NCI-H2107 treated with DMSO at 0.1 percent for 48 hours (cell line): Measurements from ENCODE around the gene AKT3.

Experiments used
- DNase-seq: peaks from one replicate; lab custom pipeline; 2025; ENCODE audit not compliant: unreplicated experiment; lab: John Stamatoyannopoulos, UW

AKT3 gene

GRCh38 chr1:243733670-243734307, 116.3 kb downstream of the AKT3 start:
- DNase-seq: no peak

DNA sequence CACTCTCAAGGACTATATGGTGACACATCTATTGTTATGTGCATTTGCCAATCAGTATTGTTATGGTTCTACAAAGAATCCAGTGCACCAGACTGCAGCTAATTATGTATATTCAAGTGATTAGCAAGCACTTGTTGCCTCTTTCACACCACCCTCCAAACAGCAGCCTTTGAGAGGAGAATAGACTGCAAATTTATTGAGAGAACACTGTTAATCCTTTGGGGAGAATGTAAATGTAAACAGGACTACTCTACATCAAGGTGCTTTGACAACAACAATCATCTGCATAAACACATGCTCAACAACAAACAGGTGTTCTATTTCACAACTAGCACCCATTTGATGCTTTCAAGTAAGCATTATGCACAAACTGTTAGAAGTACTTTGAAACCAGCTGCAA, 117.4 kb downstream of the AKT3 start:
- DNase-seq: peak; percentile 97

GRCh38 chr1:243731974-243732625, 117.9 kb downstream of the AKT3 start:
- peak; percentile 85 for DNase-seq

GRCh38 chr1:243731301-243731891, 118.6 kb downstream of the AKT3 start:
- DNase-seq: peak; percentile 89

DNA sequence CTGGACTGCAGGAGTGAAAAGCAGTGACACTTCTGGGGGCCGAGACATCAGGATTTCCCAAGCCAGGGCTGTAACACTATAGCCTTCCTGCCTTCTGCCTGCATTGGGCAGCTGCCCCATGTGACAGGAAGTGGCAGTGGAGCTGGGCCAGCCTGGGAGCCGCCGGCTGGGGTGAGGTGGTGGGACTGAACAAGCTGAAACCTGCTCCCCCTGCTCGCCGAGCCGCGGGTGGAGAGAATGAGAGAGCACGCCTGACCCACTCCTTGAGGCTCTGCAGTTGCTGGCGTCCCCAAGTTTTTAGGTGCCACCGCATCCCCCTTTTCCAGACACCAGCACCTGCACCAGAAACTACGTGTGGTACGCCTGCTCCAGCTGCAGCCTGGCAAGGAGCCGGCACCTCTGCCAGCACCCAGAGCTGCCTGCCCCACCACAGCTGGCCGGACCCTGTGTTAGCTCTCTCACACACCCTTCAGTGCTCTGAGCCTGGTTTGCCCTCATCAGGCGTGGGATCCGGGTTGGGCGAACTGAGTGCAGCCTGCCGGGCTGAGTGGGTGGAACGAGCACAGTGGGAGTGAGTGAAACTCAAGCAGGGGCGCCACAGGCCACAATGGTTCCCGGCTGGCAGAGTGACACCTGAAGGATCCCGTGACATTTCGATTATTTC, 119.4 kb downstream of the AKT3 start:
- peak; percentile 82 for DNase-seq

DNA sequence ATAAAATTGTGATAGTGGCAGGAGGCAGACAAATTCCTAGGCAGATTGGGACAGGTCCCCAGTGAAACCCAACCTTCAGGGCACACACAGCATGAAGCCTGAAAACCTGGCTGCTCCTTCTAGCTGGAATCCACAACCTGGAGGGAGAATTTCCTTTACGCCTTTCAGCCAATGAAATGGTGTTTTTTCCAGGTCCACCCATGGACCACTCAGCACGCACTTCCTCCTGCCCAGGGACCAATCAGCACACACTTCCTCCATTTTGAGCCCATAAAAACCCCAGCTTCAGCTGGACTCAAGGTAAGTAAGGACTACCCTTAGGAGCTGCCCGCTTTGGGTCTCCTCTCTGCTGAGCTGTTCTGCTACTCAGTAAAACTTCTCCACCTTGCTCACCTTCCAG, 120.1 kb downstream of the AKT3 start:
- no peak for DNase-seq

DNA sequence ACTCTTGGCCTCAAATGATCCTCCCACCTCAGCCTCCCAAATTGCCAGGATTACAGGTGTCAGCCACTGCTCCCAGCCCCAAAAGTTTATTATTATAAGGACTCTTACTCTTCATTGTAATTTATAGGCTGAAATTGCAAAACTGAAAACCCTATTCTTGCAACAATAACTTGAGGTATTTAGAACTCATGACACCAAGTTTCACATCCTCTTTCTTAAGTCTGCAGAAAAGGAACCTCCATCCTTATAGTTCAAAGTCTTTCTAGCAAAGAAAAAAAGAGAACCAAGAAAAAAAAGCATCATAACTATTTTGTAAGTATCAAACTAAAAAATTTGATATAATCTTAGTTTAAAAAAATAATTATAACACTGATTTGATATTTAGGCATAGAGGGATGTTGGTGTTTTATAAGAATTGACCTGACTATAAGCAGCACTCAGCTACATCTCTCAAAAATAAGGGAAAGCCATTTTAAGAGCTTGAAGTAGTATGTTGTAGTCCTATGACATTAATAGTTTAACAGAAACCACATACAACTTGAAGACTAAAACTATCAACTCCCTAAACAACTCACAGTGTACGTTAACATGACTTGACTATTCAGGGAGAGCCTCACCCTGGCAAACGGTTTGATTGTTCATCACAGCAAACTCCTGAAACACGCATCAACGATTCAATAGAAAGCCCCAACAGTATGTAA, 122.4 kb downstream of the AKT3 start:
- no peak for DNase-seq

DNA sequence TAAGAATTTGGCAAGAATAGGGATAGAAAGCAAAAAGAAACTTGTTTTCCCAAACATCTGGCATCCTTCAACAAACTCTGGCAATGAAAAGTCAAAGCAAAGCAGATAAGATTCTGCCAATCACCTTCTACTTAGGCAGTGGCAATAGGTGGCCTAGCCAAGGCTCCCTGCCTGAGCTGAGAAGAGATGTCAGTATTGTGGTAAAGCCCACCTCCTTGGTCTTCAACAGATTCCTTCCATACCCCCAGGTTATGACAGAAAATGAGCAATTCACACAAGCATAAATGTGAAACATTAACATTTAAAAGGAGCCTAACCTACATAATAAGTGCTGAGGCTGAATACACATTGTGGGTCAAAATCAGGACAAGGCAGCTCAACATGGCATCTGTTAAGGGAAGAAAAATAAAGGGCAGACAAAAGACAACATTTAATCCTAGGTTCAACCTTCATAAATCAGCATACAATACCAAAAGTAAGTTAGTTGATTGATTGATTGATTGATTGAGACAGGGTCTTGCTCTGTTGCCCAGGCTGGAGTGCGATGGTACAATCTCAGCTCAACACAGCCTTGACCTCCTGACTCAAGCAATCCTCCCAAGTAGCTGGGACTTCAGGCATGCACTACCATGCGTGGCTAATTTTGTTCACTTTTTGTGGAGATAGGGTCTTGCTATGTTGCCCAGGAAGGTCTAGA, 123.1 kb downstream of the AKT3 start:
- DNase-seq: no peak

DNA sequence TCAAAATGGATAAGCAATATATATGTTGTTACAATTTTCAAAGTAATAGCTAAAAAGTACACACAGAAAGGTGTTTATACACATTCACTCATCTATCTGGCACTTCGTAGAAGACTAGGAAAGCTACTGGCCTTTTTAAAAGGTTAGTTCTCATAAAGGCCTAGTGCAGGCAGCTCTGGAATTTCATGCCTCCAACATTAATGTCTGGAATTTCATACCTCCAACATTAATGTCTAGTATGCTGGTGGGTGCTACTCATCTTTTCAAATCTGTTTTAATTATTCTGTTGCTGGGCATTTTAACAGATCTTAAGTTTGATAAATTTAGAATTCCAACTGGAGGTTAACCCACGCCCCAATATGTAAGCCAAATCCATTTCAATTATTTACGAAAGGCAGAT, 124.2 kb downstream of the AKT3 start:
- no peak for DNase-seq

DNA sequence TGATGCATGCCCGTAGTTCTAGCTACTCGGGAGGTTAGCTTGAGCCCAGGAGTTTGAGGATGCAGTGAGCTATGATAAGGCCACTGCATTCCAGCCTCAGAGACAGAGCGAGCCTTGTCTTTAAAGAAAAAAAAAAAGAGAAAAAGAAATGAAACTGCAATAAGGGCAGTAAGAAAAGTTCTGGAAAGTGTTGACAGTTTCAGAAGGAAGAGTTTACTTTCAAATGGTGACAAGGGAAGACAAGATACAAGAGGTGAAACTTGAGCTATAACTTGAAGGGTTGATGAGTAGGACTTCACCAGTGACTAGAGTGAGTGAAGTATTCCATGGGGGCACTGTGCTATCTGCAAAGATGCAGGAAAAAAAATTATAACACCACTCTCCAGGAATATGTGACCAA, 125.0 kb downstream of the AKT3 start:
- no peak for DNase-seq

GRCh38 chr1:243723458-243724043, 126.5 kb downstream of the AKT3 start:
- no peak for DNase-seq

DNA sequence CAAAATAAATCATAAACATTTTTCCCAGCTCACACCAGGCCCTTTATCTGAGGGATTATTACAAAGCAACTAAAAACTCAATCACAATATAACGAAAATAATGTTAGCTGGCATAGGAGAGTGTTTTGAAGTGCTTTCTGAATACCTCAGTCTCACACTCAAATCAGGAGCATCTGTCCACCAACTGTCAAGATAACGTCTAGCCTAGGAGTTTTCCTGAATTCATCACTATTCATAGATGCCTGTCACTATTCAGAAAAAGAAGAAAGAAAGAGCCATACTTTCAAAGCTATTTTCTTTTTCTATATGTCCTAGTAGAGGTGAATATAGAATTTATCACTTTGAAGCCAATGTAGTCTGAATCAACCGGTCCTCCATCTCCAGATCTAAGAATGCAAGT, 127.0 kb downstream of the AKT3 start:
- no peak for DNase-seq

- DNase-seq: no peak
Observed at GRCh38 chr1:243719476-243719875, 130.6 kb downstream of the AKT3 start.

- no peak for DNase-seq
Observed at GRCh38 chr1:243718893-243719292, 131.2 kb downstream of the AKT3 start.

DNA sequence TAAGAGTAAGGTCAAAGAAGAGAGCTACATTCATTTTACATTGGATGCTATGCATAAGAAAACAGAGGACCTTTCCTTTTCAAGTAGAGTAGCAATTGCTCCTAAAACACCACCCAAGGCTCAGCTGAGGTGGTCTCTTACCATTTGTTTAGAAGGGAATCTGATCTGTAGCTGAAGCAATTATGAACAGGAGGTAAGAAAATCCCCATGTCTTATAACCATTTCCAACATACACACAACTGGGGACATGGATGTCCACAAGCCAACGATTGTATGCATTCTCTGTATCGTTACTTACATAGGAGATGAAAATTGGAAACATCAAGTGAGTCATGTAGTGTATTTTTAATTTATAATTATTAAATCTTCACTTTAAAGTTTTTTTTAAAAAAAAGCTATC, 132.0 kb downstream of the AKT3 start:
- DNase-seq: no peak

GRCh38 chr1:243716906-243717305, 133.1 kb downstream of the AKT3 start:
- DNase-seq: no peak

DNA sequence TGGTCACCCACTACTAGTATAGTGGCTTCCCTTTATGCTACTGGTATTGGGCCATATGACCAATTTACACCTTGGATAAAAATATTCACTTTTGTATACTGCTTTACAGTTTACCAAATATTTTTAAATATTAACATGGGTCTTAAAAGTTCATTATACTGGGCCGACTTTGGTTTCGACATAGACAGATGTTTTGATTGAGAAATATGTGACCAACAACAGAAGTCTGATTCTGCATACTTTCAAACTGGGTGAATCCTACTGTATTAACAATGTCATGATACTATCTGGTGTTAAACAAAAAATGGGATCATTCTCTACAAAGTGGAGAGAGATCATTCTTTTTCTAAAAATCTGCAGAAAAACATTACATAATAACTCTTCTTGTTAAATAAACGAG, 134.8 kb downstream of the AKT3 start:
- no peak for DNase-seq

DNA sequence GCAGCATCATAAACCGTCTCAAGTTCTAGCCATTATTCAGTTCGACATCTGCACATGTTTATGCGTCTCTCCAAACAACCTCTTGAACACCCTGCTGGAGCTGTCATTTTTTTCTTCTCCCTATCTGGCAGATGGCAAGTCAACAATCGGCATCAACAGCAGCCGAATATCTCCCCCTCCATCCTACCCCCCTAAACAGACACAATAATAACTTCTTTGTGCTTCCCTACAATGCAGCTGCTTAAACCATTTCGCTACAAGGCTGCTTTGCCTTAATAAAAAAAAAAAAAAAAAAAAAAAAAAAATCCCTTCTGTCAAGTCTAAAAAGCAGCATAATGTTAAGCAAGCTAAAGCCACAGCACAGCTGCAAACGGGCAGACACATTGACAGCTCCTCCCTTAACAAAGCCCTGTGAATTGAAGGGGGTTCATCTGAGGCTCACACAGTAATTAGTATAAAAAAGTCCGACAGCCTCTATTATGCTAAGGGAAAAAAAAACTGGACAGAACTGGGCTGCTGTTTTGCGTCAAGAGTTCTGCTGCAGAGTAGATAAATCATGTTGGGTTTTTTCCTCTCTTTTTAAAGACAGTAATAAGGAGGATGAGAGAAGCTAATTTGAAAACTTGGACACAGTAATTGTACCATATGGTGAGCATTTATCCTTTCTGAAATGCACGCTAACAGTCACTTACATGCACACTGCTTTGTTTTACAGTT, 136.4 kb downstream of the AKT3 start:
- DNase-seq: peak; percentile 99

GRCh38 chr1:243712941-243713340, 137.1 kb downstream of the AKT3 start:
- DNase-seq: peak; percentile 97

DNA sequence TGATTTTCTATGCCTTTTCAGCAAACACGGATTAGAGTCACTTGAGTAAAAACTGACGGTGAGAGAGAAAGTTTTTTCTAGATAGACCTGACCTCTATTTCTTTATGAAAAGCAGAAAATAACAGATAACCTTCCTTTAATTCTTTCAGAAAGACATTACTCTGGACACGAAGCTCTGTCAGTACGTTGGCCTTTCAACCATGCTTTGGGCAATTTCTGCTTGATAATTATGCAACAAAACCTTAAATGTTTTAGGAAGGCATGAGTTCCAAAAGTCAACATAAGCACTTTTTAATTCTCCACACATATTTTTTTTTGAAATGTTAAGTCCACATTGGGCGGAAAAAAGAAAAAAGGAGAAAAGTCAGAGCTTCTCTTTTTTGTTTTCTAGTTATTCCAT, 137.8 kb downstream of the AKT3 start:
- DNase-seq: no peak
